Measurements from ENCODE around the gene CYSLTR2.

CYSLTR2 gene

DNA sequence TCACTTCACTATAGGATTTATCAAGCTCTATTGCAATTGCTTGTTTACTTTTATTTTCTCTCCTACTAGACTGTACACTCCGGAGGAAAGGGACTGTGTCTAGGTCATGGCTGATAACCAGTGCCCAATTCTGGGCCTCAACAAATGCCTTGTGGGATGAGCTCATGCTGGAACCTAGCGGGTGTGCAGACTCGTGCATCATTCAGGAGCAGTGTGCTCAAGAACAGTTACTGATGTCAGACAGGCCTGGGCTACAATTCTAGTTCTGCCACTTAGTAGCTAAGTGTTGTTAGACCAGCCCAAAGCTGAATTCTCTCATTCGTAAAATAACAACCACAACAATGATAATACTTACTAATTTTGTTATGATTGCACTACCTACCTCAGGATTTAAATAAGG, 95.4 kb downstream of the CYSLTR2 start:
- no peak for DNase-seq

DNA sequence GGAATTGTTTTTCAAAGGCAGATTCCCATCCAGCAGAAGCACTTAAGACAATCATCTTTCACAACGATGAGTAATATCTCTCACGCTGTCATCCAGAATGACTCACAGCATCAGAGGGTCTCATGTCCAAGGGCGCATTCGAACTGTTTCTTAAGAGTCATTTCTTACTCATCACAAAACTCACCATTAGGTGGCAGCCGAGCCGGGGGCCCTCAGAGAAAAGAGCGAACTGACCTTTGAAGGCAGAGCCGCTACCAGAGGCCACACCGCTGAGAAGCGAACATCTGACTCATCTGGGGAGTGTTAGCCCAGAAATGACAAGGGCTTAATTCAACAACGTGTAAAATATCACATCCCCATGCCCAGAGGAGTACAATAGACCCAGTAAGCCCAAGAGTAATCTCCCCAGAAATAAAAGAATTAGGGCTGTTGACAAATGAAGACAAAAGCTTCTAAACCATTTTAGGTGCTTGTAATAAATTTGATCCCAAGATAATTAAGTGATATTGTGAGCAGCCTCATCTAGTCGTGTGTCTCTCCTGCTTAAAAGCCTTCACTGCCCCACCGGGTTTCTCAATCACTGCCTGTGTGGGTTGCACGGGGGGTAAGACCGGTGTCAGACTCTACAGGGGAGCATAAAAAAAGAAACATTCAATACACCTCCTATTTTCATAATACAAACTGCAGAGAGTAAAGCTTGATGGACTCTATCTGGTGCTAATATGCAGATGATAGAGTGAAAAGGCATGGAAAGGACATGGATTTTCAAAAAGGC, 96.2 kb downstream of the CYSLTR2 start:
- peak; percentile 45 for DNase-seq

DNA sequence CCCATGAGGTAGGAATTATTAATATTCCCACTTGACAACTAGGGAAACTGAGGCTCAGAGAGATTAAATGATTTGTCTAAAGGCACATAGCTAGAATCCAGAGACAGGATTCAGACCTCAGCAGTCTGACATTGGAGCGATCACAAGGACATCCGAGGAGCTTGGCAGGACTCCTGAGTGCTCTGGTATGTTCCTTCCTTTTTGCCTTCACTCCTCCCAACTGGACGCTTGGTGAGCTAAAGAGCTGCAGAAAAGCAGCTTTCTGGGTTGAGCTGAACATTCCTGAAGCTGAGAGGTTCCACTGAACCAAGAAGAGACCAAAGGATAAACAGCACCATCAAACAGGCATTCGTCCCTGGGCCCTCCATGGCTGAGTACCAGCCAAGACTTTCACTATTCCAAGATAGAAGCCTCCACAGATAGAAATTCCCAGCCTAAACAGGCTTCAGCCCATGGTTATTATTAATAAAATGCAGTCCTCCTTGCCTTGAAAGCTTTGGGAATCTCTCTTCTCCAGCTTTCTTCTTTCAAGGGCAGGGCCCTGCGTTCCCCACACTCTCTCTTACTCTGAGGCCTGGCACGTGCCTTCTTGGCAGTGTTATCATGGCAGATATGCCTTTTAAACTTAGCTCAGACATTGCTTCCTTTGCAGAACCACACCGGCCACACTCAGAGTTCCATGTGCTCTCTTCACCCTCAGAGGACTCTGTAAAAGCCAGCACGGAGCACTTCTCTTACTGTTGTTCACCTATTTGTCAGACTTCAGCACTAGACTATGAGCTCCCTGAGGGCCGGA, 97.1 kb downstream of the CYSLTR2 start:
- DNase-seq: no peak

DNA sequence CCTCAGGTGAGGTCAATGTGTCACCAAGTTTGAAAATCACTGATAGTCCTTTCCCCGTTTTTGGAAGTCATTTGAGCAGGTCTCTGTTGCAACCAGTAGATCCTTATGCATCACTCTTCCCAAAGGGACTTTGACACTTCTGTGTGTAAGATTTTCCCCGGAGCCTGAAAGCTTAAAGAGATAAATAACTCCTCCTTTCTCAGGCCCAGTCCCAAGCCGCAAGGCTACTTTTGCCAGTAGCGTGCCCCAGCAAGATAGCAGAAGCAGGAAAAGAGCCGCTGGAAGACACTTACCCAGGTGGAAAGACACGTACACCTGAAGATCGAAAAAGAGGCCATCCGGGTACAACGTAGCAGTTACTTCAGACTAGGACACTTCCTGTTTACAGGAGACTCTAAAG, 106.9 kb downstream of the CYSLTR2 start:
- no peak for DNase-seq
